HL-60/S4 treated with retinoic acid at 250 ng/mL for 4 days and 3 days (cell line): ENCODE results near the gene BPIFB6.

ENCODE experiments used
- in situ Hi-C: fragments of 300-500 bp; cut with MboI; formaldehyde crosslinking; loops from 2 replicates; pipeline ENCODE4 v1.7.0; 2022; ENCODE audit warnings: low sequenced_read_pairs

Gene BPIFB6

GRCh38 chr20:33059741-33060390 is 28.4 kb downstream of the BPIFB6 start:
- in situ Hi-C loops, result no loop called here

GRCh38 chr20:33061658-33062028 is 30.2 kb downstream of the BPIFB6 start:
- in situ Hi-C loops, result no loop called here

- in situ Hi-C loops, result no loop called here
Observed at GRCh38 chr20:33062105-33062824, 30.8 kb downstream of the BPIFB6 start.

- in situ Hi-C loops, result no loop called here
Observed at GRCh38 chr20:33062825-33063149, 31.3 kb downstream of the BPIFB6 start.

- in situ Hi-C loops, result no loop called here
Observed at GRCh38 chr20:33063271-33063670, 31.8 kb downstream of the BPIFB6 start.

- in situ Hi-C loops, result no loop called here
Observed at GRCh38 chr20:33064572-33065287, 33.3 kb downstream of the BPIFB6 start.

GRCh38 chr20:33065785-33066184 is 34.3 kb downstream of the BPIFB6 start:
- in situ Hi-C loops, result no loop called here

- in situ Hi-C loops, result no loop called here
Observed at GRCh38 chr20:33067806-33068205, 36.4 kb downstream of the BPIFB6 start.

GRCh38 chr20:33068251-33068939 is 36.9 kb downstream of the BPIFB6 start:
- in situ Hi-C loops, result no loop called here

- in situ Hi-C loops, result no loop called here
Observed at GRCh38 chr20:33069673-33070072, 38.2 kb downstream of the BPIFB6 start.

GRCh38 chr20:33070111-33071053 is 38.9 kb downstream of the BPIFB6 start:
- in situ Hi-C loops, result no loop called here

GRCh38 chr20:33071198-33071597 is 39.8 kb downstream of the BPIFB6 start:
- in situ Hi-C loops, result no loop called here

- in situ Hi-C loops, result no loop called here
Observed at GRCh38 chr20:33072362-33072761, 40.9 kb downstream of the BPIFB6 start.

GRCh38 chr20:33072813-33073212 is 41.4 kb downstream of the BPIFB6 start:
- in situ Hi-C loops, result no loop called here

GRCh38 chr20:33074675-33075074 is 43.2 kb downstream of the BPIFB6 start:
- in situ Hi-C loops, result no loop called here

- in situ Hi-C loops, result no loop called here
Observed at GRCh38 chr20:33075281-33075680, 43.8 kb downstream of the BPIFB6 start.

- in situ Hi-C loops, result no loop called here
Observed at GRCh38 chr20:33076662-33077372, 45.4 kb downstream of the BPIFB6 start.

GRCh38 chr20:33079259-33079658 is 47.8 kb downstream of the BPIFB6 start, which contains the start of gene BPIFB4:
Gene BPIFB4, plus strand, starts transcription at chr20:33079643. Its CDS starts 1,884 bp downstream, at chr20:33081527.
- in situ Hi-C loops, result no loop called here

- in situ Hi-C loops, result no loop called here
Observed at GRCh38 chr20:33081411-33082154, 50.1 kb downstream of the BPIFB6 start.
